ENCODE data around the gene NAV2. TPM values are rescaled to one million over a fixed set of nuclear protein-coding genes. Genes with fewer than 3 reads are reported as not detected.

NAV2 gene
- total and polyA plus RNA-seq, 11 donors, result 7.6 to 46.5 (median 20.2) TPM

- peaks cover 0 to 66% (median 35%) of the 10 kb centered on the region in 12 donors for H3K4me1 ChIP-seq
Observed at GRCh38 chr11:19803506-19803998, 90.9 kb downstream of the NAV2 start.

GRCh38 chr11:19805376-19805775 is 92.7 kb downstream of the NAV2 start:
- no peaks in the 10 kb centered on the region for H3K36me3 ChIP-seq
- WGBS, 4 donors, result 29 to 43% (median 35%) methylated on average over 4 to 5 of the region's 5 CpGs
- no peak overlapping the region for H3K4me3 ChIP-seq
- no peaks in the 10 kb centered on the region for H3K9me3 ChIP-seq
- ATAC-seq (peak in 2 of 4 donors; percentile 27 to 46), DNase-seq (no peak)
- H3K4me1 ChIP-seq, result peaks cover 0 to 62% (median 31%) of the 10 kb centered on the region in 12 donors
- no peak for TF ChIP-seq POLR2A (IDR thresholded peaks at IDR 0.05)
- H3K27ac ChIP-seq, result peak overlapping the region in 1 of 12 donors; percentile 9
- intact Hi-C loops (cut with DNase I), result loop anchor here in 7 of 10 donors (5.0 to 10.0 kb wide), 5 partner anchors 48 to 248 kb away; no protein-coding TSS in a partner anchor
- no peaks in the 10 kb centered on the region for H3K27me3 ChIP-seq

More at GRCh38 chr11:19803506-19803998, 90.9 kb downstream of the NAV2 start:
- Histone ChIP-seq H3K9me3 (no peaks in the 10 kb centered on the region), H3K27ac (no peak overlapping the region), H3K27me3 (no peaks in the 10 kb centered on the region), H3K36me3 (no peaks in the 10 kb centered on the region), H3K4me3 (no peak overlapping the region)
- TF ChIP-seq CTCF (IDR thresholded peaks at IDR 0.05) (no peak), POLR2A (IDR thresholded peaks at IDR 0.05) (no peak)
- ATAC-seq, result no peak
- DNase-seq, result no peak
- intact Hi-C loops (cut with DNase I), result loop anchor here in 5 of 10 donors (5.0 to 10.0 kb wide), 3 partner anchors 49 to 241 kb away; no protein-coding TSS in a partner anchor
- 62 to 71% (median 68%) methylated on average over 3 of the region's 3 CpGs for WGBS, 4 donors

- H3K4me3 ChIP-seq, result no peak overlapping the region
- WGBS, 4 donors, result 53 to 69% (median 65%) methylated on average over 2 of the region's 2 CpGs
- H3K9me3 ChIP-seq, result no peaks in the 10 kb centered on the region
- intact Hi-C loops (cut with DNase I), result loop anchor here in 7 of 10 donors (5.0 to 10.0 kb wide), 5 partner anchors 49 to 249 kb away; no protein-coding TSS in a partner anchor
- peaks cover 0 to 64% (median 32%) of the 10 kb centered on the region in 12 donors for H3K4me1 ChIP-seq
- no peaks in the 10 kb centered on the region for H3K36me3 ChIP-seq
- ATAC-seq, result no peak
- TF ChIP-seq POLR2A (IDR thresholded peaks at IDR 0.05) (no peak), CTCF (IDR thresholded peaks at IDR 0.05) (no peak)
- no peaks in the 10 kb centered on the region for H3K27me3 ChIP-seq
- DNase-seq, result no peak
- H3K27ac ChIP-seq, result peak overlapping the region in 1 of 12 donors; percentile 9
Observed at GRCh38 chr11:19805827-19806226, 93.2 kb downstream of the NAV2 start.

GRCh38 chr11:19806251-19806650 is 93.6 kb downstream of the NAV2 start:
- Histone ChIP-seq H3K4me3 (no peak overlapping the region), H3K27me3 (no peaks in the 10 kb centered on the region), H3K36me3 (no peaks in the 10 kb centered on the region), H3K9me3 (no peaks in the 10 kb centered on the region), H3K4me1 (peaks cover 0 to 64% (median 32%) of the 10 kb centered on the region in 12 donors), H3K27ac (no peak overlapping the region)
- TF ChIP-seq CTCF (IDR thresholded peaks at IDR 0.05) (no peak), POLR2A (IDR thresholded peaks at IDR 0.05) (no peak)
- no peak for DNase-seq
- intact Hi-C loops (cut with DNase I), result loop anchor here in 7 of 10 donors (5.0 to 10.0 kb wide), 5 partner anchors 49 to 249 kb away; no protein-coding TSS in a partner anchor
- 58 to 77% (median 67%) methylated on average over 2 of the region's 2 CpGs for WGBS, 4 donors
- ATAC-seq, result no peak
